ENCODE measurements around the gene GRIN2A. TPM values are rescaled to one million over a fixed set of nuclear protein-coding genes. Genes with fewer than 3 reads are reported as not detected.

Gene GRIN2A
- total and polyA plus RNA-seq, 4 donors: 11.2 to 42.6 (median 20.0) TPM

DNA sequence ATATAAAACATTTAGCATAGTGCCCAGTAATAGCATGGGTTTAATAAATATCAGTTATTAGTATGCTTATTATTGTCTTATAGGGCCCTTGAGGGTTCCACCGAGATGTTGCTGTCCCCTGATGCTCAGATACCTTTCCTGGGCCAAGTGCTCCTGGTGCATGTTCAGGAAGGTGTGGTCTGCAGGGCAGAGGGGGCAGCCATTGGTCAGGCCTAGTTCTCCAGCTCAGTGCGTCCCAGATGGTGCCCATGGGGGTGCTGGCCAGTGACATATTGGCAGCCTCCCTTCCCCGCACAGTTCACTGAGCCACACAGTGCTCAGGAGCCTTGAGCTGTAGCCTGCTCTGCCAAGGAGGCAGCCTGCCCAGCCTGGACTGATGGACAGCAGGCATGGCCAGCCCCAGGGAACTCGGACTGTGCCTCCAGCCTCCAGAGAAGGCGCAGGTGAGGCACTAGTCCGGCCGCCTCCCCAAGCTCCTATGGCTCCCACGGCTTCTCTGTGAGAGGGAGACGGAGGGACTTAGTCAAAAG is 7.7 kb upstream of the GRIN2A start:
- Histone ChIP-seq H3K9me3 (ENCODE audit: control insufficient read depth, insufficient read depth, low read length) (no peaks in the 10 kb centered on the region), H3K27me3 (ENCODE audit: control insufficient read depth, insufficient read depth, low read length) (no peaks in the 10 kb centered on the region), H3K36me3 (ENCODE audit: control insufficient read depth, insufficient read depth, low read length) (no peaks in the 10 kb centered on the region), H3K27ac (ENCODE audit: low read depth, low read length) (no peak overlapping the region), H3K4me1 (ENCODE audit: control insufficient read depth, insufficient read depth, low read length) (no peaks in the 10 kb centered on the region), H3K4me3 (ENCODE audit: low read depth, low read length) (no peak overlapping the region)
- 73% methylated on average over 7 of the region's 9 CpGs for WGBS (ENCODE audit: insufficient coverage)
- no peak for DNase-seq (ENCODE audit: low read depth in 4 of 6, low spot score in 6 of 6)

DNA sequence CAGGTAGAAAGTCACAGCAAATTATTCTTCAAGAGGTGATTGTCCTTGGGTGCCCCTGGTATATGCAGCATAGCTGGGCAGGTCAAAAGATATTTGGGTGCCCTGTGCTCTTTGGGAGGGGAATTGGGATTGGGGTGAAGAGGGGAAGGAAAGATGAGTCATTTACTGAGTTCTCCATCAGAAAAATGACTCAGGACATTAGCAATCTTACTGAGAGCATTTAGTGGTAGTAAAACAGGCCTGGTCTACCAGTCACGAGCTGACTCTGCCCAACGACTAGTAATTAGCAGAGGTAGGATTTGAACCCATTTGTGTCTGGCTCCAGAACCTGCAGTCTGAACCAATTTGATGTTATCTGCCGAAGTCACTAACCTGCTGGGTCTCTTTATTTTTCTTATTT is 6.0 kb upstream of the GRIN2A start:
- no peak overlapping the region for H3K4me3 ChIP-seq (ENCODE audit: low read depth, low read length)
- H3K9me3 ChIP-seq (ENCODE audit: control insufficient read depth, insufficient read depth, low read length): no peaks in the 10 kb centered on the region
- no peaks in the 10 kb centered on the region for H3K36me3 ChIP-seq (ENCODE audit: control insufficient read depth, insufficient read depth, low read length)
- DNase-seq (ENCODE audit: low read depth in 4 of 6, low spot score in 6 of 6): no peak
- no CpG with 5 or more reads among the region's 3 CpGs for WGBS (ENCODE audit: insufficient coverage)
- H3K27ac ChIP-seq (ENCODE audit: low read depth, low read length): no peak overlapping the region
- H3K4me1 ChIP-seq (ENCODE audit: control insufficient read depth, insufficient read depth, low read length): peaks cover 4% of the 10 kb centered on the region
- peaks cover 7% of the 10 kb centered on the region for H3K27me3 ChIP-seq (ENCODE audit: control insufficient read depth, insufficient read depth, low read length)

DNA sequence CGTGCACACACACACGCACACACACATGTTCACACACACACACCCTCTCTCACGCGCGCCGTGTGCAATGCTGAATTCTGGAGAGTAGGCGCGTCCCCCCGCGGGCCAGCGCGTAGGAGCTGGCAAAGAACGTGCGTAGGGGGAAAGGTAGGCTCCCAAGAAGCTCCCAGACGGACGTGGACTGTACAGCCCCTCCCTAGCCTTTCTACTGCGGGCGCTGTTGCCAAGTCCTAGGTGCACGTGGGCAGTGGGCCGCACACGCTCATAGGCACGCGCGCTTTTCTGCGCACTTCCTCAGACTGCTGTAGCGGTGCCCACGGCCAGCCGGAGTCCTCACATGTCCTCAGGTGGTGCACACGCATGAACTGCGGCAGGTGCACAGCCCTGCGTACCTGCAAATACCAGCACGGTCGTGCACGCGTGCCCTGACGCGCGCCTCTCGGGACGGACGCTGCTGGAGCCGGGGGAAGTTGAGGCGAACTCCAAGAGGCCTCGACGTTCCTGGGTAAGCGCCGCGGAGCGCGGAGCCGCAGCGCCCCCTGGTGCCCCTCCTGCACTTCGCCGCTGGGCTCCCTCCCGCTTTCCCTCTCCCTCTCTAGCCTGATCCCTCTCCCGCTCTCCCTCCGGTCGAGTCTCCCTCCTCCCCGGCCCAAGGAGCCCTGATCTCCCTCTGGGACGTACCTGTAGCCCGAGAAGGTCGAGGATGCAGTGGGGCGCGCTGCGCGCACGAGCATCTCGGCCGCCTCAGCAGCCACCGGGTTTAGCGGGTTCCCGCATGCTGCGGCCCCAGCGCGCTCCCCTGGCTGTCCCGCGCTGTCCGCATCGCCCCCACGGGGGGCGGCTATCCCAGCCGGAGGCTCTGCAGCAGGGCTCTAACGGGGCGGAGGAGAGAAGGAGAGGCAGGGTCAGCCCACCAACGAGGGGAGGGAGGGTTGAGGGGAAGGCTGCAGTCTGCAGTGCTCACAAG is 749 bp downstream of the GRIN2A start:
- Histone ChIP-seq H3K27ac (ENCODE audit: low read depth, low read length) (peak overlapping the region; percentile 6), H3K36me3 (ENCODE audit: control insufficient read depth, insufficient read depth, low read length) (peaks cover 4% of the 10 kb centered on the region), H3K4me1 (ENCODE audit: control insufficient read depth, insufficient read depth, low read length) (peaks cover 41% of the 10 kb centered on the region), H3K4me3 (ENCODE audit: low read depth, low read length) (peak overlapping the region; percentile 39), H3K27me3 (ENCODE audit: control insufficient read depth, insufficient read depth, low read length) (peaks cover 37% of the 10 kb centered on the region), H3K9me3 (ENCODE audit: control insufficient read depth, insufficient read depth, low read length) (no peaks in the 10 kb centered on the region)
- 2% methylated on average over 84 of the region's 85 CpGs for WGBS (ENCODE audit: insufficient coverage)
- peak in 3 of 6 donors; percentile 61 to 93 (median 93) for DNase-seq (ENCODE audit: low read depth in 4 of 6, low spot score in 6 of 6)

DNA sequence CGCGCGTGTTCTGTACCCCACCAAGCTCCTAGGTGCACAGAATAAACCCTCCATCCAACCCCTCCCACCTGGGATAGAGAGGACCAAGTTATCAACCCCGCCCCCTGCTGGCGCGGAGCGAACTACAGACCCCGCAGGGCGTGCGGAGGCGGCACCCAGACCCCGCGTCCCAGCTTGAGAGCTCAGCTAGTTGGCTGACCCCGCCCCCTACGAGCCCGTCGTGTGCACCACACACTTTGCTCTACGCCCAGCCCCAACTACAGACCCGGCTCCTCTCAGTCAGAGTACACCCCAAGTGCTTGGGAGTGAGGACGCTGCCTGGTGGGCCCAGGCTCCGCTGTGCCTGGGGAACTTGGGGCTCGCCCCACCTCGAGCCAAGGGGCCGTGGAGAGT is 1.5 kb downstream of the GRIN2A start:
- Histone ChIP-seq H3K4me1 (ENCODE audit: control insufficient read depth, insufficient read depth, low read length) (peaks cover 41% of the 10 kb centered on the region), H3K36me3 (ENCODE audit: control insufficient read depth, insufficient read depth, low read length) (peaks cover 4% of the 10 kb centered on the region), H3K4me3 (ENCODE audit: low read depth, low read length) (peak overlapping the region; percentile 21), H3K9me3 (ENCODE audit: control insufficient read depth, insufficient read depth, low read length) (no peaks in the 10 kb centered on the region), H3K27me3 (ENCODE audit: control insufficient read depth, insufficient read depth, low read length) (peaks cover 37% of the 10 kb centered on the region), H3K27ac (ENCODE audit: low read depth, low read length) (no peak overlapping the region)
- WGBS (ENCODE audit: insufficient coverage): under 1% methylated on average over 24 of the region's 24 CpGs
- DNase-seq (ENCODE audit: low read depth in 4 of 6, low spot score in 6 of 6): peak in 3 of 6 donors; percentile 28 to 83 (median 79)

DNA sequence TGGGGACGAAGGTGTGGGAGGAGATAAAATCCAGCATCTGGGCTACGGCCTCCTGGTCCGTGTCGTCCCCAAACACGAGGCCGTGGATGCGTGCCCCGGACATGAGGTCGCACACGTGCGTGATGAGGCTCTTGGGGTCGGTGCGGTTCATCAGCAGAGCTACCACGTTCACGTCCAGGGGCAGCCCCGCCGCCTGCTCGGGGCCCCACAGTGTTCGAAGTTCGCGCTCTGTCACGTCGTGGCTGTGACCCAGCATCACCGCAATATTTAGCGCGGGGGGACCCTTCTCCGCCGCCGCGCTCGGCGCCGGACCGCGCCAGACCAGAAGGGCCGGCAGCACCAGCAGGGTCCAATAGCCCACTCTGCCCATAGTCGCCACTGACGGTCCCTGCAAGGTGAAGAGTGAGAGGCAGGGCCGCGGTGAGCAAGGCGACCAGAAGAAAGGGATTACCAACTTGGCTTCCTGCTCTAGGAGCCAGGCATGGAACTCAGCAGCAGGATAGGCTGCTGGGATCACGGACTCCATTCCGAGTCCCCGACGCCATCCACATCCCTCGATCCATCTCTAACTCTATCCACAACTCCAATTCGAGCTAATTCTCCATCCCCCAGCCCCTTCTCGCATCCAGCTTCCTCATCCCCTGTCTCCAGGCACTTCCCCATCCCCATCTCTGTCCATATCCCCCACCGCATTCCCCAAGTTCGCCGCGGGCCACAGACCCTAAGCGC is 2.0 kb downstream of the GRIN2A start:
- Histone ChIP-seq H3K4me3 (ENCODE audit: low read depth, low read length) (peak overlapping the region; percentile 21), H3K27ac (ENCODE audit: low read depth, low read length) (no peak overlapping the region), H3K36me3 (ENCODE audit: control insufficient read depth, insufficient read depth, low read length) (peaks cover 4% of the 10 kb centered on the region), H3K9me3 (ENCODE audit: control insufficient read depth, insufficient read depth, low read length) (no peaks in the 10 kb centered on the region), H3K27me3 (ENCODE audit: control insufficient read depth, insufficient read depth, low read length) (peaks cover 37% of the 10 kb centered on the region), H3K4me1 (ENCODE audit: control insufficient read depth, insufficient read depth, low read length) (peaks cover 41% of the 10 kb centered on the region)
- 38% methylated on average over 53 of the region's 53 CpGs for WGBS (ENCODE audit: insufficient coverage)
- no peak for DNase-seq (ENCODE audit: low read depth in 4 of 6, low spot score in 6 of 6)

DNA sequence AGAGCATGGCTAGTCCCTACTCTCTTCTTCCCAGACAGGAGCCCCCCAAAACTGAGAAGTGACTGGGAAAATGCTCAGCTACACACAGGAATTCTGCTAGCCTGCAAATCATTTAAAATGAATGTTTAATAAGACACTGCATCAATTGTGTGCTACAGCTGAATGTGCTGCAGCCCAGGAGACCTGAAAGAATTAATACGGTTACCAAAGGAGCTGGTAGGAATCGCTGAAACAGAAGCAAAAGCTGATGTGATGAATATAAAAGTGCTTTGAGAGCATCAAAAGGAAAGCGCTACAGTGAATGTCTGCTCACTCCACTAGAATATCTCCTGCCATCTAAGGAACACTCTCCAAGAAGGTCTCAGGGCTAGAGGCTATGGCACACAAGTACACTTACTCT is 3.7 kb downstream of the GRIN2A start:
- peaks cover 4% of the 10 kb centered on the region for H3K36me3 ChIP-seq (ENCODE audit: control insufficient read depth, insufficient read depth, low read length)
- no peak overlapping the region for H3K27ac ChIP-seq (ENCODE audit: low read depth, low read length)
- no peak overlapping the region for H3K4me3 ChIP-seq (ENCODE audit: low read depth, low read length)
- WGBS (ENCODE audit: insufficient coverage): 33% methylated on average over 1 of the region's 3 CpGs
- peaks cover 31% of the 10 kb centered on the region for H3K27me3 ChIP-seq (ENCODE audit: control insufficient read depth, insufficient read depth, low read length)
- H3K4me1 ChIP-seq (ENCODE audit: control insufficient read depth, insufficient read depth, low read length): peaks cover 40% of the 10 kb centered on the region
- DNase-seq (ENCODE audit: low read depth in 4 of 6, low spot score in 6 of 6): peak in 3 of 6 donors; percentile 6 to 68 (median 45)
- no peaks in the 10 kb centered on the region for H3K9me3 ChIP-seq (ENCODE audit: control insufficient read depth, insufficient read depth, low read length)

DNA sequence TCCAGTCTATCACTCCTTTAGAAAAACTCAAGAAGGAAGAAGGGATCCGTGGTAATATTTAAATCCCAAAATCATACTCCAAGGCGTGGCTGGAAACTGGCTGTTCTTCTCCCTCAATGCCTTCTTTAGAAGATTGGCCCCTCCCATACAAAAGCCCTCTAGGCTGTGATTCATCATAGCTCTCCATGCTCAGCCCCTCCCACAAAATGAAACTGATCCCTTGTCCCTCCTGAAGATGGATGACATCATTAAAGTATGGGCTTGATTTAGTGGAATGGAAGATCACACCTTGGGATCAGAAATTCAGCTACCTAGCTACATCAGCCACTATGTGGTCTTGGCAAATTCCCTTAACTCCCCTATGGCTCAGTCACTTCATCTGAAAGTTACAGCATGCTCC is 4.1 kb downstream of the GRIN2A start:
- DNase-seq (ENCODE audit: low read depth in 4 of 6, low spot score in 6 of 6): no peak
- peaks cover 4% of the 10 kb centered on the region for H3K36me3 ChIP-seq (ENCODE audit: control insufficient read depth, insufficient read depth, low read length)
- 83% methylated on average over 1 of the region's 2 CpGs for WGBS (ENCODE audit: insufficient coverage)
- no peak overlapping the region for H3K4me3 ChIP-seq (ENCODE audit: low read depth, low read length)
- H3K27me3 ChIP-seq (ENCODE audit: control insufficient read depth, insufficient read depth, low read length): peaks cover 30% of the 10 kb centered on the region
- H3K27ac ChIP-seq (ENCODE audit: low read depth, low read length): no peak overlapping the region
- peaks cover 35% of the 10 kb centered on the region for H3K4me1 ChIP-seq (ENCODE audit: control insufficient read depth, insufficient read depth, low read length)
- H3K9me3 ChIP-seq (ENCODE audit: control insufficient read depth, insufficient read depth, low read length): no peaks in the 10 kb centered on the region

DNA sequence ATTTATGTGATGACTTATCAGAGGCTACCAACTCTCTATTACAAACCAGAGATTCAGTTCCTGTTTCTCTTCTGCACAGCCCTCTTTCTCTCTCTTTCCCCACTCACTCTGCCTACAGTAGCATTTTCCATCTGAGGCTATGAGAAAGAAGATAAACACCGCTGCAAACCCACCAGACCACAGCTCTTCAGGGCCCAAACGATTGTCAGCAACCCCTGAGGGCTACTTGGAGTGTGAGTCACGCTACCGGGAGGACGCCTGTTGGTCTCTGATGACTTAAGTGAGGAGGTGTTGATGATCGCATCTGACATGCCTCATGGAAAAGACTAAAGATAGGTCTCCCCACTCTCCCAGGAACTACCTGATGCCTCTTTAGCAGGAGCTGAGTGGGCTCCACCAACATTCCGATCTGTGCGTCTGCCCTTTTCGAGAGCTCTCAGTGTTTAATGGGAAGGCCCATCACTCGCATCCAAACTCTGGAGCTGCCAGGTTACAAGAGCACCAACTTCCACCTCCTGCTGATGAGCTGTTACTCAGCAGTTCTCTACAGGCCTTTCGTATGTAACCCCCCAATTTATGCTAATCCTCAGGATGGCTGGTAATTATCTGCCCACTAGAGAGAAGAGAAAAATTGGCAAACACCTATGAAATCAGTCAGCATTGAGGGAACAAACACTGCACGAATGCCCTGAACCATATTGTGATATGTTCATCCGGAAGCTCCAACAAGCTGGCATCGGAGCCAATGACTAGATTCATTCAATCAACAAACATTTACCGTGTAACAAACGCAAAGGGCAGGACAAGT is 9.2 kb downstream of the GRIN2A start:
- no peak for DNase-seq (ENCODE audit: low read depth in 4 of 6, low spot score in 6 of 6)
- no peaks in the 10 kb centered on the region for H3K36me3 ChIP-seq (ENCODE audit: control insufficient read depth, insufficient read depth, low read length)
- no peak overlapping the region for H3K27ac ChIP-seq (ENCODE audit: low read depth, low read length)
- no peaks in the 10 kb centered on the region for H3K27me3 ChIP-seq (ENCODE audit: control insufficient read depth, insufficient read depth, low read length)
- H3K4me3 ChIP-seq (ENCODE audit: low read depth, low read length): no peak overlapping the region
- no peaks in the 10 kb centered on the region for H3K4me1 ChIP-seq (ENCODE audit: control insufficient read depth, insufficient read depth, low read length)
- H3K9me3 ChIP-seq (ENCODE audit: control insufficient read depth, insufficient read depth, low read length): peaks cover 2% of the 10 kb centered on the region
- 84% methylated on average over 5 of the region's 16 CpGs for WGBS (ENCODE audit: insufficient coverage)

DNA sequence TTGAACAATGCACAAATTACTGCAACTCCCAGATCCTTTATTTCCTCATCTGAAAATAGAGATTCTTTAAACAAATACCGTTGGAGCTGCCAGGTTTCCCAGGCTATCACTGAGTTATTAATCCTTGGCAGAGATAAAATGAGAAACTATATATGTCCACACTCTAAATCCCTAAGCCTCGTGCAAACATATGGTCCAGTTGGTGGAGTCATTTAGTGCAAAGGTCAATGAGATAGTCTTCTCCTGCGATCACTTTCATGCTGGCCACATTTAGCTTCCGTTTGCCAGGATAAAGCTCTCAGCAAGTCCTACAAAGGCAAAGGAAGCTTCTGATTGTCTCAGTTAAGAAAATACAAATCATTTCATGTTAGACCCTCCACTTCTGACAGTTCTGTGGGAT is 11.0 kb downstream of the GRIN2A start:
- no peak for DNase-seq (ENCODE audit: low read depth in 4 of 6, low spot score in 6 of 6)
- 85% methylated on average over 2 of the region's 4 CpGs for WGBS (ENCODE audit: insufficient coverage)
- no peak overlapping the region for H3K27ac ChIP-seq (ENCODE audit: low read depth, low read length)

More for the DNA sequence above, 11.0 kb downstream of the GRIN2A start:
- H3K36me3 ChIP-seq (ENCODE audit: control insufficient read depth, insufficient read depth, low read length): no peaks in the 10 kb centered on the region
- H3K27me3 ChIP-seq (ENCODE audit: control insufficient read depth, insufficient read depth, low read length): no peaks in the 10 kb centered on the region
- no peaks in the 10 kb centered on the region for H3K4me1 ChIP-seq (ENCODE audit: control insufficient read depth, insufficient read depth, low read length)
- H3K4me3 ChIP-seq (ENCODE audit: low read depth, low read length): no peak overlapping the region
- peaks cover 2% of the 10 kb centered on the region for H3K9me3 ChIP-seq (ENCODE audit: control insufficient read depth, insufficient read depth, low read length)

Data from spinal cord (tissue), 10 donors.